ENCODE data around the gene TBC1D16. TPM values are rescaled to one million over a fixed set of nuclear protein-coding genes. Genes with fewer than 3 reads are reported as not detected.

TBC1D16 gene
- total RNA-seq, 3 donors from 2014 or later (not counting 1 experiment from before 2014, with no cell fraction given) = 0.49 to 1.00 (median 0.65) TPM

- ATAC-seq (no peak), DNase-seq (no peak)
- no peak for TF ChIP-seq CTCF (IDR thresholded peaks at IDR 0.05)
- no peaks in the 10 kb centered on the region for H3K36me3 ChIP-seq (ENCODE audit: control insufficient read depth, insufficient read depth, low read length)
- no peak overlapping the region for H3K4me3 ChIP-seq (ENCODE audit: low read length)
- H3K4me3 Mint-ChIP-seq = no peak overlapping the region
- H3K27ac Mint-ChIP-seq = no peak overlapping the region
- intact Hi-C loops (cut with micrococcal nuclease) = loop anchor here (10.0 kb wide), 1 partner anchor 134 kb away; no protein-coding TSS in a partner anchor
- no peaks in the 10 kb centered on the region for H3K9me3 Mint-ChIP-seq
- H3K27me3 ChIP-seq (ENCODE audit: control insufficient read depth, insufficient read depth, low read length) = no peaks in the 10 kb centered on the region
- no peaks in the 10 kb centered on the region for H3K4me1 ChIP-seq (ENCODE audit: control insufficient read depth, insufficient read depth, low read length)
- peaks cover 7 to 10% of the 10 kb centered on the region in 2 donors for H3K27me3 Mint-ChIP-seq (ENCODE audit: low read depth in 2 of 2)
- no peaks in the 10 kb centered on the region for H3K4me1 Mint-ChIP-seq
- WGBS (ENCODE audit: insufficient coverage) = 89% methylated on average over 17 of the region's 17 CpGs
- H3K9me3 ChIP-seq (ENCODE audit: control insufficient read depth, insufficient read depth, low read length) = no peaks in the 10 kb centered on the region
- H3K36me3 Mint-ChIP-seq = no peaks in the 10 kb centered on the region
- H3K27ac ChIP-seq (ENCODE audit: low read length) = no peak overlapping the region
These were observed 116.5 kb downstream of the TBC1D16 start for GRCh38 chr17:79919164-79919585.

- no peak overlapping the region for H3K4me3 Mint-ChIP-seq
- Histone ChIP-seq H3K4me3 (ENCODE audit: low read length) (no peak overlapping the region), H3K27ac (ENCODE audit: low read length) (no peak overlapping the region), H3K27me3 (ENCODE audit: control insufficient read depth, insufficient read depth, low read length) (no peaks in the 10 kb centered on the region), H3K4me1 (ENCODE audit: control insufficient read depth, insufficient read depth, low read length) (no peaks in the 10 kb centered on the region), H3K9me3 (ENCODE audit: control insufficient read depth, insufficient read depth, low read length) (no peaks in the 10 kb centered on the region), H3K36me3 (ENCODE audit: control insufficient read depth, insufficient read depth, low read length) (no peaks in the 10 kb centered on the region)
- no peaks in the 10 kb centered on the region for H3K4me1 Mint-ChIP-seq
- no peak overlapping the region for H3K27ac Mint-ChIP-seq
- no peaks in the 10 kb centered on the region for H3K36me3 Mint-ChIP-seq
- DNase-seq = no peak
- intact Hi-C loops (cut with micrococcal nuclease) = loop anchor here (10.0 kb wide), 1 partner anchor 134 kb away; no protein-coding TSS in a partner anchor
- TF ChIP-seq CTCF (IDR thresholded peaks at IDR 0.05) = no peak
- no peak for ATAC-seq
- peaks cover 9 to 10% of the 10 kb centered on the region in 2 donors for H3K27me3 Mint-ChIP-seq (ENCODE audit: low read depth in 2 of 2)
- no peaks in the 10 kb centered on the region for H3K9me3 Mint-ChIP-seq
- WGBS (ENCODE audit: insufficient coverage) = 73% methylated on average over 9 of the region's 9 CpGs
These were observed 117.0 kb downstream of the TBC1D16 start for GRCh38 chr17:79918581-79919163.

- ATAC-seq (no peak), DNase-seq (no peak)
- H3K36me3 Mint-ChIP-seq = no peaks in the 10 kb centered on the region
- intact Hi-C loops (cut with micrococcal nuclease) = loop anchor here (2.0 to 10.0 kb wide), 2 partner anchors 133 to 175 kb away; no protein-coding TSS in a partner anchor
- no peaks in the 10 kb centered on the region for H3K4me1 ChIP-seq (ENCODE audit: control insufficient read depth, insufficient read depth, low read length)
- WGBS (ENCODE audit: insufficient coverage) = 80% methylated on average over 14 of the region's 14 CpGs
- H3K27ac Mint-ChIP-seq = no peak overlapping the region
- H3K27me3 Mint-ChIP-seq (ENCODE audit: low read depth in 2 of 2) = peaks cover 9 to 10% of the 10 kb centered on the region in 2 donors
- no peaks in the 10 kb centered on the region for H3K27me3 ChIP-seq (ENCODE audit: control insufficient read depth, insufficient read depth, low read length)
- no peaks in the 10 kb centered on the region for H3K9me3 Mint-ChIP-seq
- no peak overlapping the region for H3K27ac ChIP-seq (ENCODE audit: low read length)
- no peaks in the 10 kb centered on the region for H3K36me3 ChIP-seq (ENCODE audit: control insufficient read depth, insufficient read depth, low read length)
- H3K4me3 Mint-ChIP-seq = no peak overlapping the region
- H3K4me1 Mint-ChIP-seq = no peaks in the 10 kb centered on the region
- no peak overlapping the region for H3K4me3 ChIP-seq (ENCODE audit: low read length)
- H3K9me3 ChIP-seq (ENCODE audit: control insufficient read depth, insufficient read depth, low read length) = no peaks in the 10 kb centered on the region
- no peak for TF ChIP-seq CTCF (IDR thresholded peaks at IDR 0.05)
These were observed 117.7 kb downstream of the TBC1D16 start for GRCh38 chr17:79917902-79918484.
